H1 (cell line): ENCODE results near the gene RPL37. TPM values are rescaled to one million over a fixed set of nuclear protein-coding genes. Genes with fewer than 3 reads are reported as not detected.

Experiments
- TBP ChIP-seq: IDR thresholded peaks from 2 replicates; pipeline ENCODE4 v1.6.1; 2011; ENCODE audit warnings: low read depth, low read length, improper control_type of control experiment
- polyA plus RNA-seq, 7 experiments: library from polyadenylated mRNA; depleted of rRNA in 3 of 7; stranded (reverse) in 5 of 7; unstranded in 2 of 7; fragments of >200 nt in 5 of 7; fragments of 200-250 nt in 2 of 7; gene quantifications; 1 replicate in 5 of 7; 2 replicates in 1 of 7; 4 replicates in 1 of 7; pipeline versions ENCODE4 v1.2.1 to v1.2.3, GENCODE V29; 2011 to 2013; ENCODE audit warnings: missing spikeins in 2 of 7, mixed read lengths in 2 of 7
- total RNA-seq: library from RNA; stranded (reverse); fragmentation: NEBNext Ultra II Directional; extraction: Animal tissue kit (Norgen Biotek cat#: 25700); gene quantifications from 2 replicates; pipeline ENCODE4 v1.2.1, GENCODE V29; 2021

The RPL37 gene
- total and polyA plus RNA-seq, 2 of the 8 experiments (the other 6 are each of a cell fraction or from before 2014, with no cell fraction given): 467 to 1,534 TPM

DNA sequence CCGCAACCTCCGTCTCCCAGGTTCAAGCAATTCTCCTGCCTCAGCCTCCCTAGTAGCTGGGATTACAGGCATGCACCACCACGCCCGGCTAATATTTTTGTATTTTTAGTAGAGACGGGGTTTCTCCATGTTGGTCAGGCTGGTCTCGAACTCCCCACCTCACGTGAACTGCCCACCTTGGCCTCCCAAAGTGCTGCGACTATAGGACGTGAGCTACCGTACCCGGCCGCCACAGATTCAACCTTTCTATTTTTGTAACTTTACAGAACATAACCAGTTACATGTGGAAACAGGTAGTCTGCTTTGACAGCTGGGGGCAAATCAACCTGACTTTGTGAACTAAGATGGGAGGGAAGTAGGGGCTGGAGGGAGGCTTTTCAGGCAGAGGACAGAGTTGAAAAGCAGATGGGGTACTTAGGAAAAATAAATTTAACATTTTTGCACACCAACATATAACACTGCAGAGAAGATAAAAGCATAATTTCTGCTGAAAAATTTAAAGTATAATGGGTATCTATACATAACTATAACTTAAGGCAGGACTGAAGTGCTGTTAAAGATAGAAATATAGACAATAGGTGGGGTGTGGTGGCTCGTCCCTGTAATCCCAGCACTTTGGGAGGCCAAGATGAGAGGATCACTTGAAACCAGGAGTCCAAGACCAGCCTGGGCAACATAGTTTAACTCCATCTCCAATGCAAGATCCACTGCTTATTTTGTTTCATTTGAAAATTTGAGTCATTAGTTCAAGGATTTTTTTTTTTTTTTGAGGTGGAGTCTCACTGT is 5.1 kb downstream of the RPL37 start (continued):
- no peak for TF ChIP-seq TBP
